Activated T-cell treated with anti-CD3 and anti-CD28 coated beads for 1 hour (primary cell): ENCODE data around the gene RGS17.

Experiments used
- DNase-seq: peaks from one replicate; pipeline ENCODE4 v3.0.0-alpha.2; 2020; ENCODE audit warnings: low read depth

Gene RGS17

DNA sequence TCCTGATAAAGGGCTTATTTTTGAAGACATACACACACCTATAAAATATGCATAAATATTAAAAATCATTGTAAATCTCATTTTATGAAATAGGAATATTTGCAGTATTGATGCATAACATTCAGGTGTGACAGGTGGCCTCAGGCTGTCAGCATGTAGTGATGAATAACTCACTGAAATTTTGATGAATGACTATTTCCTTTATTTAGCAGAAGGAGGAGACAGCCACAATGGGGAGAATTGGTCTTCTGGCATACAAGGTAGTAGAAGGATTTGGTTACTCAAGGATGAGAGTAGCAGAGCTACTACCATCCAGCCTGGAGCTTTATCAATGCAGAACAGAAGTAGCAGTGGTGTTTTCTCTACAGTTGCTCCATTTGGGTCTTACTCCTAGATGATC lies 47.2 kb downstream of the RGS17 start:
- DNase-seq, result no peak

DNA sequence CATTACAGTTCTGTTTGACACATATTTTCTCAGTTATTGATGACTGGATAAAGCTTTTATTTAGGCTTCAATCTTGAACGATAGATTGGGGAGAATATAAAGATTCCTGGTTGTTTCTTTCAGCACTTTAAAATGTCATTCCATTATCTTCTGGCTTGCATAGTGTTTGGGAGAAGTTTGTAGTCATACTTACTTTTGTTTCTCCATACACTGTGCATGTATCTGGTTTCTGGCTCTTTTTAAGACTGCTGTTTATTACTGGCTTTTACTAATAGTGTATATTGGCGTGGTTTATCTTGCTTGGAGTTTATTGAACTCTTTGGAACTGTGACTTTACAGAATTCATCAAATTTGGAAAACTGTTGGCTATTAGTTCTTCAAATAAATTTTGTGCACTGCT lies 49.2 kb downstream of the RGS17 start:
- DNase-seq, result no peak

- DNase-seq, result no peak
These were observed 54.7 kb downstream of the RGS17 start for GRCh38 chr6:153076431-153076830.

DNA sequence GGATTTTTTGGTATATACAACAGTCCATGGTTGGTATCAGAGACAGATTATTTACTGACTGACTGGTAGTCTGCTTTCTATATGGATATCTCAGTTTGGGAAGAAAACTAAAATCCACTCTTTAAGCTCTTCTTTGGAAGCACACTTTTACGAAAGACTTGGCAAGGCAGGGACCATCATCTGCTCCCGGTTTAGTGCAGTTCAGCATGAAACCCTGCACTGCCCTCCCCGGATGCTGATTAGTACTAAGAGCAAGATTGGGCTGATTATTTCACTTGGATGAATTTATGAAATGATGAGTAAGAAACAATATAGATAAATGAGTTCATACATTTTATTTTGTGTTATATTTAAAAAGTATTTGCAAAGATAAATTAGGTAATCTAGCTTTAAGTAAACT lies 56.3 kb downstream of the RGS17 start:
- DNase-seq, result no peak

DNA sequence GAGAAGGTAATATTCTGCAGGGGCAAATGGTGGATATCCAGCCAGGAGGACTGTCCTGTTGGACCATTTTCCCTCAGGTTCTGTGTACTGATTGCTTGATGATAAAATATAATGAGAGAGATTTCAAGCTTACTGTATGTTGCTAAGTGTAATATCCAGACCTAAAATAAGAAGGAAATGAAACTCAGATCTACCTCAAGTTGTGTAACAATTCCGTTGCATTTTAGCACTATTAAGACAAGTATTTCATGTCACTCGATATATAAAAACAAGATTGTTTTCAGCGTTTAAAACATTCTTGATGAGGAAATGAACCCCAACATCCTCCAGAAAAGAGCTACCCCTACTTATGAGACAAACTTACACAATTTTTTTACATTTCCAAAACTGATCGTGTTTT lies 57.2 kb downstream of the RGS17 start:
- no peak for DNase-seq

DNA sequence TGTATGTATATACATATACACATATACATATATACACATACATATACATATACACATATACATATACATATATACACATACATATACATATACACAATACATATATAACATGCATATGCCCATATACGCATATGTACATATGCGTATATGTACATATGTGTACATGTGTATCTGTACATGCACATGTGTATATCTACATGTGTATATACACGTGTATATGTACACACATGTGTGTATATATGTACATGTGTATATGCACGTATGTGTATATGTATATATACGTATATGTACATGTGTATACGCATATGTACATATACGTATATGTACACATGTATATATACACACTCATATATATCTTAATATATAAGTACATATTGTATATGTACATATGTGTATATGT lies 60.3 kb downstream of the RGS17 start:
- DNase-seq, result no peak

DNA sequence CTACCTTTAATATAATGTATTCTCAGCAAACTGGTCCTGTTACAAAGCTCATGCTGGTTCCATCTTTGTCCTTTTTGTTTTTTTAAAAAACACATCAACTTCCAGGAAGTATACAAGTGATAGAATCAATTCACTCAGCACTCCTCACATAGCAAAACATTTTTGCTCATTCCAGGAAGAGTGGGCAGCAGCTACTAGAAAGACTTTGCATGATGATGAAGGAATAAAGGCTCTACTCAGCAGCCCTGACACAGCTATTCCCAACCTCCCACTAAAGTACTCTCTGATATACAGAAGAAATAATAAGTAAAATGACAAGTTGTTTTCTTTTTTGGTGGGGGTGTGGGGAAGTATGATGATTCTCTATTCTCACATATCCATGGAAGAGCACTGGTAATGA lies 61.2 kb downstream of the RGS17 start:
- no peak for DNase-seq

- no peak for DNase-seq
These were observed 65.9 kb downstream of the RGS17 start for GRCh38 chr6:153065222-153065621.

DNA sequence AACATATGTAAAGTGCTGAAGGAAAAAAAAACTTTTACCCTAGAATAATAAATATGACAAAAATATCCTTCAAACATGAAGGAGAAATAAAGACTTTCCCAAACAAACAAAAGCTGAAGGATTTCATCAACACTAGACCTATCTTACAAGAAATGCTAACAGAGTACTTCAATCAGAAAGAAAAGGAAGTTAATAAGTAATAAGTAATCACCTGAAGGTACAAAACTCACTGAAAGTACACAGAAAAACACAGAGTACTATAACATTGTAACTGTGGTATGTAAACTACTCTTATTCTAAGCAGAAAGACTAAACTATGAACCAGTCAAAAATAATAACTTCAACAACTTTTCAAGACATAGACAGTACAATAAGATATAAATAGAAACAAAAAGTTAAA lies 67.1 kb downstream of the RGS17 start:
- DNase-seq, result no peak

- DNase-seq, result no peak
These were observed 68.6 kb downstream of the RGS17 start for GRCh38 chr6:153062516-153062915.

DNA sequence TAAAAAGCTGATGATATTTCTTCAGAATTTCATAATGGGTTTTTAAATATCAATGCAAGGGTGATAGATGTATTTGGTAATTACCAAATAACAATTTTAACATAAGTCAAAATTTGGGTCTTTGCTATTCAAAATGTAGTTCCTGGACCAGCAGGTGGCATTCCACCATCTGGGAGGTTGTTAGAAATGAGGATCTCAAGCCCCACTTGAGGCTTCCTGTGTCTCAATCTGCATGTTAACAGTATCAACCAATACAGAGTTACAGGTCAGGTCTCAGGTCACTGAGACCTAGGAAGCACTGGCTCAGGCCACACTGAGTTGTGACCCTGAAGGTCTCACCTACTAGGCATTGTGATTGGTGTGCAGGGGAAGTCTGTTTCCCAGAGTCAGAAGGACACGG lies 71.3 kb downstream of the RGS17 start:
- no peak for DNase-seq

DNA sequence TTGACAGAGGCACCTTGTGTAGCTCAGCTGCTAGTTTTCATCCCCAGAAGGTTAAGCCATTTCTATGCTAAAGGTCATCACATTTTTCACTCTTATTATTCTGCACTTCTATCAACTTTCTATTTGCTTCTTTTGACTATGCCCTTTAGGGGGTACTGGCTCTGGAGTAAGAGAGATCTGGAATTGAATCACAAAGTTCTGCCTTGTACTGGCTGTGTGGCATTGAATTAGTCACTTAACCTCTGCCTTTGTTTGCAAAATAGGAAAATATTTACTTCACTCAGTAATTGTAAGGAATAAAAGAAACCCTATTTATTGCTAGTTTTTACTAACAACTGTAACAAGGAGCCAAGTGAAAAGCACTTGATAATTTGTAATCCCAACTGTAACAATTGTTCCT lies 71.8 kb downstream of the RGS17 start:
- no peak for DNase-seq

- DNase-seq, result no peak
These were observed 72.2 kb downstream of the RGS17 start for GRCh38 chr6:153058909-153059308.

GRCh38 chr6:153058291-153058690 lies 72.8 kb downstream of the RGS17 start:
- no peak for DNase-seq

DNA sequence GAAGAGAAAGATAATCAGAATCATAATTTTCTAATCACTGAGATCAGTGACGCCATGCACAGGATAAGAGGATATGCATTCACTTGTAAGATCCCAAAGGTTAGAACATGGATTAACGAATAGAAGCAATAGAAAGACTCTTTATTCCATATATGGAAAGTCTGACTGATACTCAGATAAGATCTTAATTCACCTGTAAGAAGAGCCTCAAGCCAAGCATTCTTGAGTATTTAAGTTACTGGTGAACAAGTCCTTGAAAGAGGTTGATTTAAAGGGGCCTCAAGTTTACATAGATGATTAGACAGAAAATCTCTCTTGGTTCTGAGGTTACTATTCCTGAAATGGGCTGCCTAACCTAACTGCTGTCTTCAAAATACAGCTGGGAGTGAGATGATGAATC lies 74.8 kb downstream of the RGS17 start:
- DNase-seq, result no peak

- DNase-seq, result no peak
These were observed 79.3 kb downstream of the RGS17 start for GRCh38 chr6:153051801-153052200.

DNA sequence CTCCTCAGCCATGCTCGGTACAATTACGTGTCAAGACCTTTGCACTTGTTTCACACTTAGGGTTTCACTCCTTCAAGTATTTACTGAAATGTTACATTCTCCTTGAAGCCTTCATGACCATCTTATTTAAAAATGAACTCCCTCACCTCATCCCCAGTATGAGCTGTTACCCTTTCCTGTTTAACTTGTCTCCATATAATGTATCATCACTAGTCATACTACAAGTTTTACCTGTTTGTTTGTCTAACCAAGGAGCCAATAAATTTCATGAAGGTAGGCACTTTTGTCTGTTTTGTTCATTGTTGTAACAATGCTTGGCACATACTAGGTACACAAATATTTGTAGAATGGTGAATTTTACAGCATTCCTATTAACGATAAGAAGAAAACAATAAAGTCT lies 82.5 kb downstream of the RGS17 start:
- no peak for DNase-seq

DNA sequence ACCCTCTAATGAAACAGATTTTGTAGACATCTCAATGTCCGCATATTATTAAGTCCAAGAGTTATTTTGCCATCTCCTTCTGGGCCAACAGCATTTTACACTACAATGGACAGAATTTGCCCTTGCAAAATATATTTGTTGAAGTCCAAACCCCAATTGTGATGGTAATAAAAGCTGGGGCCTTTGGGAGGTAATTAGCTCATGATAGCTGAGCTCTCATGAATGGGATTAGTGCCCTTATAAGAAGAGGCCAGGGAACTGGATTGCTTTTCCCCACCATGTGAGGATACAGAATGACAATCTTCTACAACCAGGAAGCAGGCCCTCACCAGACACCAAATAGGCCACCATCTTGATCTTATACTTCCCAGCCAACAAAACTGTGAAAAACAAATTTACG lies 83.7 kb downstream of the RGS17 start:
- DNase-seq, result no peak

GRCh38 chr6:153045271-153045670 lies 85.8 kb downstream of the RGS17 start:
- DNase-seq, result no peak

DNA sequence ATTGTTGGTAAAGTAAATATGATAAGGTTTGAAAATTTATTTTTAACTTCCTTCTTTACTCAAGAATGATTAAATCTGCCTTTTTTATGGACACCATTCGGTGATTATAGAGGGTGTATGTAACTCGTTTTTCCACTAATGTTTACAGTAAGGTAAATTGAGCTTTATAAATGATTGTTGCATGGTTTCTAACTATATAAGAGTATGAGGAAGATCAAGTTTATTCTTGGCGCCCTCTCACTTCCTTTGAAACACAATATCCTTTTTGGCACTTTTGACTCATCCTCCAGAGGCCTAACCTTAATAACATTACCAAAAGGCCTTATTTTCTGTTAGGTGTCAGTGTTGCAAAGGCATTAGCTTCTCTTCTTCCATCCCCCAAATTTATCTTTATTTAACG lies 86.8 kb downstream of the RGS17 start:
- no peak for DNase-seq

- DNase-seq, result no peak
These were observed 87.4 kb downstream of the RGS17 start for GRCh38 chr6:153043719-153044118.

DNA sequence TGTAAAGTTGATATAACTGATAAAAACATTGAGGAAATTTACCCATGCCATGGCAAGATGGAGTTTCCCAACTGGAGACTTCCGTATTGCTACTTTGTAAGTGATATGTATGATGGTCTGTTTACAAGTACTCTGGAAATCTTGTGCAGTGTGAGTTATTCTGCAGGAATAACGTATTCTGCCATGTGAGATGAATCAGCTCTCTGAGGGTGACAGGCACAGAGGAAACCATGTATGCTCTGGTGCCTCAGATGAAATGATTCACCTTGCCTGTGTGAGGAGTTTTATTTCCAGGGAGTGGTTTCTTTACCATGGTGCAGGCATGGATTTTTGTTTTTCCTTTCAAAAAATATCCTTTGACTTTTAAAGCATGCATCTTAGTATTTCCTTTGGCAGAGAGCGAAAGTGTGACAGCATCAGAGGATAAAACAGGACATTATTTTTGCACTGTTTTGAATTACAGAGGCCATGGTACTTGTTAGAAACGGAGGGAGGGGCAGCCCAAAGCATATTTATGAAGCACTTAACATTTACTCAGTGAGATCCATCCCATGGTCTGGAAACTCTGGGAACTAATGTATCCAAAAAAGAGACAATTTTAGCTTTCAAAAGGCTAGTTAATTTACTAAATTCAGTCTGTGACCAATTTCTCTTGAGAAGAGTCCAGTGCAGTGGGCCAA lies 92.6 kb downstream of the RGS17 start:
- DNase-seq, result no peak

DNA sequence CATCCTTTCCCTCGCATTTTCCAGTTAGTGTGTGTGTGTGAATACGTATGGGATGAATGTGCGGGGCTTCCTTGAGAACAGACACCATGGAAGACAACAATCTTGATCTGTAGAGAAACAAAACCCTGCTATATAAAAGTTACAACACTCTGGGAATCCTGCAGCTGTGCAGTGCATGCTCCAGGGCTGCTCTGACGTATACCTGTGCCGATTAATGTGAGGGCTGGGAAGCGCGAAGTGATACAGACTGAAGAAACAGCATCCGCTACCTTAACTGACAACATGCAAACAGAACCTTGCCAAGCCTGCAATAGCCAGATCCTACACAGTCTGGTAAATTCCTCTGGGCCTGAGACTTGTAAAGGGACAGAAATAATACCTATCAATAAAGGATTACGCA lies 96.9 kb downstream of the RGS17 start:
- DNase-seq, result no peak

- DNase-seq, result no peak
These were observed 98.7 kb downstream of the RGS17 start for GRCh38 chr6:153032255-153032882.
